ENCODE data around the gene ZNF423. TPM values are rescaled to one million over a fixed set of nuclear protein-coding genes. Genes with fewer than 3 reads are reported as not detected.
A peak's percentile ranks its signal among the peaks of the same experiment; 100 is the strongest.

Gene ZNF423
- total and polyA plus RNA-seq, 9 of the 15 experiments (the other 6 are each of a cell fraction or from before 2014, with no cell fraction given): not detected

- Histone ChIP-seq H3K4me3 (no peak overlapping the region), H3K79me2 (ENCODE audit: control insufficient read depth, insufficient read depth, low read length) (no peaks in the 10 kb centered on the region), H3K9me3 (replicated peaks; ENCODE audit: control insufficient read depth, insufficient read depth, low read depth, low read length) (no peaks in the 10 kb centered on the region), H3K36me3 (ENCODE audit: control insufficient read depth, insufficient read depth, low read length) (no peaks in the 10 kb centered on the region), H3K9ac (ENCODE audit: insufficient read depth in 1 of 2, low read depth in 2 of 2, low read length in 2 of 2) (no peak overlapping the region), H3K4me1 (replicated peaks in 1 of 2; ENCODE audit: control insufficient read depth in 2 of 2, insufficient read depth in 2 of 2, low read length in 2 of 2) (peaks cover 0 to 3% of the 10 kb centered on the region in 2 experiments; a peak in 2 of 5 replicates), H3K9me1 (ENCODE audit: control insufficient read depth, insufficient read depth, low read length) (no peaks in the 10 kb centered on the region), H2AFZ (ENCODE audit: low read depth, low read length) (no peak overlapping the region), H4K20me1 (replicated peaks; ENCODE audit: control insufficient read depth, insufficient read depth, low read length) (peaks cover 3% of the 10 kb centered on the region), H3K4me2 (ENCODE audit: insufficient read depth, low read length) (no peak overlapping the region), H3K27ac (ENCODE audit: extremely low read depth, low read depth, low read length) (no peak overlapping the region), H3K27me3 (ENCODE audit: control insufficient read depth in 2 of 2, insufficient read depth in 2 of 2, low read length in 2 of 2) (peaks cover under 1 to 39% of the 10 kb centered on the region in 2 experiments)
- DNase-seq (ENCODE audit: extremely low read depth in 1 of 4, low spot score in 3 of 4) (no peak), FAIRE-seq (no peak), ATAC-seq (no peak)
- CTCF ChIA-PET (ENCODE audit: low intra/inter-chr PET ratio): no interaction called here
- no TSS peak for BruUV-seq (replicated peaks)
- in situ Hi-C loops (cut with MboI): no loop called here
- POLR2A ChIA-PET: interaction anchor here (1.4 kb wide), 1 partner anchor 19 kb away, joined by 4 read pairs; no protein-coding TSS in a partner anchor
- TF ChIP-seq BDP1 (IDR thresholded peaks at IDR 0.05; ENCODE audit: insufficient read depth, insufficient read length) (no peak), RBM25 (IDR thresholded peaks at IDR 0.05; ENCODE audit: low read depth, low read length, severe bottlenecking) (peak; percentile 62), ZFP36 (IDR thresholded peaks at IDR 0.05; ENCODE audit: low read depth, low read length, partially characterized antibody) (peak; percentile 65)
- intact Hi-C loops (cut with micrococcal nuclease): no loop called here
- 2% methylated on average over 16 of the region's 17 CpGs for WGBS (ENCODE audit: insufficient coverage, low coverage, missing lambda C conversion rate)
These were observed 332.3 kb downstream of the ZNF423 start for GRCh38 chr16:49523435-49524159.

DNA sequence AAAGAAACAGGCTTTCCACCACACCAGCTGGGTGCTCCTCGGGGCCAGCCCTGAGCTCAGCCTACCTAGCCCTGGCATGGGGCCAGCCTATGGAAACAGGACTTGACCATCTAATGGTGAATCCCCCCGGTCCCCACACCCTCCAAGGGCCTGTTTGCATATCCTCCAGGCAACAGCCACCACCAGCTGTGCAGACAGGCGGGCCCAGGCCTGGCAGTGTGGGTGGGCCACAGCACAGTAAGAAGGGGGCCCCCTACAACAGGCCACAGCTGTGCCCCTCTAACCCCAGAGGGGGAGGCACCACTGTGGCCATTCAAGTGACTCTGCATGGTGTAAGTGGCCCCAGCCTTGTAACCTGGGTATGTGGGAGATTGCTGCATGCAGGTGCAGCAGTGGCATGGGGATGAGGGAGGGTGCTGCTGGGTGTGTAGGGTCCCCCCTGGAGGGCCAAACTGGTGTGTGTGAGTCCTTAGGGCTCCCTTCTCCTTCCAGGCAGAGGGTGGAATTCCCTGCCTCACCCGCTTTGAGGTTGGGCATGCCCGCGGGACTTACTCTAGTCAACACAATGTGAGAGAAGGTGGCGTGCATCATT lies 334.1 kb downstream of the ZNF423 start:
- POLR2A ChIA-PET: interaction anchor here (0.6 kb wide), 1 partner anchor 11 kb away, joined by 3 read pairs; no protein-coding TSS in a partner anchor
- Histone ChIP-seq H3K4me1 (replicated peaks in 1 of 2; ENCODE audit: control insufficient read depth in 2 of 2, insufficient read depth in 2 of 2, low read length in 2 of 2) (peaks cover 0 to 3% of the 10 kb centered on the region in 2 experiments; a peak in 1 of 5 replicates), H3K27me3 (ENCODE audit: control insufficient read depth in 2 of 2, insufficient read depth in 2 of 2, low read length in 2 of 2) (peaks cover 0 to 32% of the 10 kb centered on the region in 2 experiments; a peak in 4 of 5 replicates), H3K4me2 (ENCODE audit: insufficient read depth, low read length) (no peak overlapping the region), H3K36me3 (ENCODE audit: control insufficient read depth, insufficient read depth, low read length) (no peaks in the 10 kb centered on the region), H3K9me1 (ENCODE audit: control insufficient read depth, insufficient read depth, low read length) (no peaks in the 10 kb centered on the region), H3K27ac (ENCODE audit: extremely low read depth, low read depth, low read length) (no peak overlapping the region), H3K9me3 (replicated peaks; ENCODE audit: control insufficient read depth, insufficient read depth, low read depth, low read length) (no peaks in the 10 kb centered on the region), H3K79me2 (ENCODE audit: control insufficient read depth, insufficient read depth, low read length) (no peaks in the 10 kb centered on the region), H4K20me1 (replicated peaks; ENCODE audit: control insufficient read depth, insufficient read depth, low read length) (peaks cover 3% of the 10 kb centered on the region), H3K9ac (ENCODE audit: insufficient read depth in 1 of 2, low read depth in 2 of 2, low read length in 2 of 2) (no peak overlapping the region), H2AFZ (ENCODE audit: low read depth, low read length) (no peak overlapping the region), H3K4me3 (no peak overlapping the region)
- FAIRE-seq (no peak), ATAC-seq (no peak), DNase-seq (ENCODE audit: extremely low read depth in 1 of 4, low spot score in 3 of 4) (no peak)
- BruUV-seq (replicated peaks): no TSS peak
- CTCF ChIA-PET (ENCODE audit: low intra/inter-chr PET ratio): no interaction called here
- in situ Hi-C loops (cut with MboI) (no loop called here), intact Hi-C loops (cut with micrococcal nuclease) (no loop called here)
- 0% methylated on average over 6 of the region's 7 CpGs for WGBS (ENCODE audit: insufficient coverage, low coverage, missing lambda C conversion rate)
- TF ChIP-seq ARID4B (CRISPR knock-in tag; IDR thresholded peaks at IDR 0.05) (no peak), POLR2A (conservative IDR thresholded peaks at IDR 0.05) (no peak), ZNF561 (CRISPR knock-in tag; conservative IDR thresholded peaks at IDR 0.05) (no peak)
- TF ChIP-seq, protein P1, sequence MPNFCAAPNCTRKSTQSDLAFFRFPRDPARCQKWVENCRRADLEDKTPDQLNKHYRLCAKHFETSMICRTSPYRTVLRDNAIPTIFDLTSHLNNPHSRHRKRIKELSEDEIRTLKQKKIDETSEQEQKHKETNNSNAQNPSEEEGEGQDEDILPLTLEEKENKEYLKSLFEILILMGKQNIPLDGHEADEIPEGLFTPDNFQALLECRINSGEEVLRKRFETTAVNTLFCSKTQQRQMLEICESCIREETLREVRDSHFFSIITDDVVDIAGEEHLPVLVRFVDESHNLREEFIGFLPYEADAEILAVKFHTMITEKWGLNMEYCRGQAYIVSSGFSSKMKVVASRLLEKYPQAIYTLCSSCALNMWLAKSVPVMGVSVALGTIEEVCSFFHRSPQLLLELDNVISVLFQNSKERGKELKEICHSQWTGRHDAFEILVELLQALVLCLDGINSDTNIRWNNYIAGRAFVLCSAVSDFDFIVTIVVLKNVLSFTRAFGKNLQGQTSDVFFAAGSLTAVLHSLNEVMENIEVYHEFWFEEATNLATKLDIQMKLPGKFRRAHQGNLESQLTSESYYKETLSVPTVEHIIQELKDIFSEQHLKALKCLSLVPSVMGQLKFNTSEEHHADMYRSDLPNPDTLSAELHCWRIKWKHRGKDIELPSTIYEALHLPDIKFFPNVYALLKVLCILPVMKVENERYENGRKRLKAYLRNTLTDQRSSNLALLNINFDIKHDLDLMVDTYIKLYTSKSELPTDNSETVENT (CRISPR knock-in tag; IDR thresholded peaks at IDR 0.05): no peak
